Uterus (tissue), 4 donors: ENCODE measurements around the gene AKIRIN1. TPM values are rescaled to one million over a fixed set of nuclear protein-coding genes. Genes with fewer than 3 reads are reported as not detected.

ENCODE experiments used
- DNase-seq, 2 donors: peaks; one replicate each; pipeline ENCODE4 v3.0.0-alpha.2; 2019 to 2020
- H3K27ac ChIP-seq, 2 donors: fragments of 200-600 bp; sonication (generic); 1 replicate in 1 of 2; 2 replicates in 1 of 2; pipeline ENCODE4 v1.5.1; 2016 to 2018
- H3K27me3 ChIP-seq, 2 donors: fragments of 200-600 bp; sonication (generic); one replicate each; pipeline ENCODE4 v1.5.1; 2018 to 2019; ENCODE audit warnings: control low read depth in 1 of 2
- H3K36me3 ChIP-seq, 2 donors: fragments of 200-600 bp; sonication (generic); one replicate each; pipeline ENCODE4 v1.5.1; 2019; ENCODE audit warnings: control low read depth in 1 of 2
- H3K4me1 ChIP-seq, 2 donors: fragments of 200-600 bp; sonication (generic); one replicate each; pipeline ENCODE4 v1.5.1; 2018 to 2019; ENCODE audit warnings: control low read depth in 1 of 2
- H3K4me3 ChIP-seq, 2 donors: fragments of 200-600 bp; sonication (generic); 1 replicate in 1 of 2; 2 replicates in 1 of 2; pipeline ENCODE4 v1.5.1; 2018 to 2019; ENCODE audit warnings: mild to moderate bottlenecking in 1 of 2
- H3K9me3 ChIP-seq, 2 donors: fragments of 200-600 bp; sonication (generic); one replicate each; pipeline ENCODE4 v1.5.1; 2019; ENCODE audit warnings: control low read depth in 1 of 2
- CTCF ChIP-seq, 4 experiments: fragments of 200-600 bp in 2 of 4; fragments of 450-650 bp in 2 of 4; sonication (generic) in 2 of 4; IDR thresholded peaks; one replicate each; pipeline ENCODE4 v1.5.1; 2016 to 2019; ENCODE audit warnings: antibody characterized with exemption in 4 of 4, mild to moderate bottlenecking in 2 of 4, moderate library complexity in 1 of 4
- POLR2A ChIP-seq, 2 donors: fragments of 450-650 bp; IDR thresholded peaks; one replicate each; pipeline ENCODE4 v1.6.1; 2016; ENCODE audit warnings: antibody characterized with exemption in 2 of 2, mild to moderate bottlenecking in 1 of 2, moderate library complexity in 1 of 2
- intact Hi-C: fragments of 100-400 bp; cut with DNase I; formaldehyde crosslinking; loops from one replicate; pipeline ENCODE4 v1.15.1; 2023; ENCODE audit warnings: low total_unique reads
- total RNA-seq, 4 donors: library from RNA; depleted of rRNA in 3 of 4; stranded (reverse); fragments of >200 nt in 3 of 4; gene quantifications; one replicate each; pipeline versions ENCODE4 v1.1.0 to v1.2.4, GENCODE V29; 2014 to 2023
- donor health status: DM: yes; HTN: yes; CAD: no.

AKIRIN1 gene
- total RNA-seq, 4 donors from 2014 or later = 17.4 to 71.8 (median 53.4) TPM

- H3K4me3 ChIP-seq = no peak overlapping the region
- intact Hi-C loops = no loop called here
- no peaks in the 10 kb centered on the region for H3K9me3 ChIP-seq
- H3K27ac ChIP-seq = no peak overlapping the region
- no peaks in the 10 kb centered on the region for H3K27me3 ChIP-seq
- H3K36me3 ChIP-seq = no peaks in the 10 kb centered on the region
- no peak for DNase-seq
- TF ChIP-seq POLR2A (IDR thresholded peaks at IDR 0.05) = no peak
- no peak for TF ChIP-seq CTCF (IDR thresholded peaks at IDR 0.05)
- no peaks in the 10 kb centered on the region for H3K4me1 ChIP-seq
Measured at GRCh38 chr1:39043513-39043912, 52.4 kb downstream of the AKIRIN1 start.

- Histone ChIP-seq H3K36me3 (no peaks in the 10 kb centered on the region), H3K27me3 (no peaks in the 10 kb centered on the region), H3K9me3 (no peaks in the 10 kb centered on the region), H3K4me3 (no peak overlapping the region), H3K4me1 (no peaks in the 10 kb centered on the region), H3K27ac (no peak overlapping the region)
- no peak for TF ChIP-seq POLR2A (IDR thresholded peaks at IDR 0.05)
- no peak for TF ChIP-seq CTCF (IDR thresholded peaks at IDR 0.05)
- intact Hi-C loops = no loop called here
- no peak for DNase-seq
Measured at GRCh38 chr1:39044762-39045161, 53.7 kb downstream of the AKIRIN1 start.

GRCh38 chr1:39045231-39045630 lies 54.2 kb downstream of the AKIRIN1 start:
- DNase-seq = no peak
- Histone ChIP-seq H3K4me1 (no peaks in the 10 kb centered on the region), H3K36me3 (no peaks in the 10 kb centered on the region), H3K9me3 (no peaks in the 10 kb centered on the region), H3K27me3 (no peaks in the 10 kb centered on the region), H3K4me3 (no peak overlapping the region), H3K27ac (no peak overlapping the region)
- TF ChIP-seq POLR2A (IDR thresholded peaks at IDR 0.05) = no peak
- no peak for TF ChIP-seq CTCF (IDR thresholded peaks at IDR 0.05)
- intact Hi-C loops = no loop called here

GRCh38 chr1:39046613-39047210 lies 55.6 kb downstream of the AKIRIN1 start:
- Histone ChIP-seq H3K36me3 (no peaks in the 10 kb centered on the region), H3K4me3 (no peak overlapping the region), H3K27ac (peak overlapping the region; percentile 65 to 72), H3K9me3 (no peaks in the 10 kb centered on the region), H3K27me3 (no peaks in the 10 kb centered on the region), H3K4me1 (no peaks in the 10 kb centered on the region)
- no peak for DNase-seq
- intact Hi-C loops = no loop called here
- TF ChIP-seq POLR2A (IDR thresholded peaks at IDR 0.05) (no peak), CTCF (IDR thresholded peaks at IDR 0.05) (no peak)

GRCh38 chr1:39047374-39048229 lies 56.5 kb downstream of the AKIRIN1 start:
- Histone ChIP-seq H3K9me3 (no peaks in the 10 kb centered on the region), H3K4me3 (no peak overlapping the region), H3K27ac (peak overlapping the region; percentile 65 to 72), H3K4me1 (no peaks in the 10 kb centered on the region), H3K36me3 (no peaks in the 10 kb centered on the region), H3K27me3 (no peaks in the 10 kb centered on the region)
- intact Hi-C loops = no loop called here
- TF ChIP-seq CTCF (IDR thresholded peaks at IDR 0.05) (no peak), POLR2A (IDR thresholded peaks at IDR 0.05) (no peak)
- DNase-seq = peak; percentile 53 to 68
